ENCODE results near the gene SPRY4. TPM values are rescaled to one million over a fixed set of nuclear protein-coding genes. Genes with fewer than 3 reads are reported as not detected.

Gene SPRY4
- total and polyA plus RNA-seq, 2 of the 8 experiments (the other 6 are each of a cell fraction or from before 2014, with no cell fraction given), result 59.1 to 113 TPM

DNA sequence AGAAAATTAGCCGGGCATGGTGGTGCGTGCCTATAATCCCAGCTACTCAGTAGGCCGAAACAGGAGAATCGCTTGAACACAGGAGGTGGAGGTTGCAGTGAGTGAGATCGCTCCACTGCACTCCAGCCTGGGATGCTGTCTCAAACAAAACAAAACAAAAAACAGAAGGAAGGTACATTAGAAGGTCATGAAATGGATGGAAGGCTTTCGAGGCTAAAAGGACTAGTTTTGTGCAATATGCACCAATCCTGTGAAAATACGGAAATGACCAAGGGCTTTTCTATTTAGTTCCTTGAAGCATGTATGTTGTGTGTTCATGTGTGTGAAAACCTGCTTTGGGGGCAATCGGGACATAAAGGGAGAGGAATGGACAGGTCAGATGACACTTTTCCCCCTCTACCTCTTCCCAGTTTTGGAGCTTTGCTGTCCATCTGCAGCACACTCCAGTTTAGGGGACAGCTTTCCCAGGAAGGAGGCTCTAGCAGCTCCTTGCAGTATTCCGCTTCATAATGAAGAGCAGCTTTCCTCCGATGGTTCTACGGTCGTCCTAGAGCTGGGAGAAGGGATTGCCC is 15.0 kb downstream of the SPRY4 start:
- FAIRE-seq (no peak), DNase-seq (ENCODE audit: low read depth in 1 of 2, low spot score in 2 of 2) (no peak)
- POLR2A ChIA-PET (ENCODE audit: partially characterized antibody), result interaction anchor here (0.9 to 4.5 kb wide), 10 partner anchors 8 to 242 kb away, joined by 3 to 61 read pairs (median 4); partner anchors contain the start of gene SPRY4

More for the DNA sequence above, 15.0 kb downstream of the SPRY4 start:
- Histone ChIP-seq H3K79me2 (ENCODE audit: control insufficient read depth in 1 of 2, insufficient read depth in 2 of 2, low read length in 2 of 2) (peaks cover 7 to 90% of the 10 kb centered on the region in 2 experiments; a peak in 3 of 4 replicates), H3K4ac (replicated peaks; ENCODE audit: insufficient read length, low read depth, low read length) (no peak overlapping the region), H3K36me3 (ENCODE audit: control insufficient read depth in 2 of 4, insufficient read depth in 4 of 4, low read length in 3 of 4) (peaks cover 14 to 56% (median 35%) of the 10 kb centered on the region in 4 experiments), H2BK12ac (ENCODE audit: low read depth, low read length) (no peak overlapping the region), H2BK20ac (ENCODE audit: low read length) (no peak overlapping the region), H3K23me2 (ENCODE audit: low read depth, low read length) (no peaks in the 10 kb centered on the region; the same call in 1 of the 2 replicates), H3K27me3 (replicated peaks in 1 of 4; ENCODE audit: control insufficient read depth in 3 of 4, extremely low read depth in 1 of 4, insufficient read depth in 3 of 4, low read length in 3 of 4) (no peaks in the 10 kb centered on the region), H2AK5ac (ENCODE audit: low read depth, low read length) (no peak overlapping the region), H3K14ac (ENCODE audit: insufficient read length) (no peak overlapping the region), H3K79me1 (ENCODE audit: low read depth, low read length) (peaks cover 24% of the 10 kb centered on the region), H3K9ac (replicated peaks in 1 of 4; ENCODE audit: extremely low read depth in 1 of 4, low read depth in 3 of 4, low read length in 3 of 4) (no peak overlapping the region), H4K5ac (ENCODE audit: insufficient read length, low read depth, low read length) (no peak overlapping the region), H3K23ac (ENCODE audit: insufficient read length) (no peak overlapping the region), H3K56ac (replicated peaks; ENCODE audit: insufficient read length, low read depth, low read length) (no peak overlapping the region), H3K4me3 (ENCODE audit: extremely low read depth in 1 of 4, insufficient read depth in 2 of 4, low read depth in 3 of 4, low read length in 4 of 4) (no peak overlapping the region), H2BK5ac (ENCODE audit: low read depth, low read length) (no peak overlapping the region), H3K27ac (ENCODE audit: low read depth, low read length) (no peak overlapping the region), H4K8ac (ENCODE audit: extremely low read depth, insufficient read depth, low read length) (no peak overlapping the region), H2BK15ac (ENCODE audit: low read length) (no peak overlapping the region), H4K91ac (replicated peaks; ENCODE audit: insufficient read length, low read length) (no peak overlapping the region), H3K18ac (ENCODE audit: extremely low read depth, low read length) (no peak overlapping the region), H3K4me2 (ENCODE audit: insufficient read depth in 1 of 2, low read depth in 2 of 2, low read length in 2 of 2) (no peak overlapping the region), H2BK120ac (replicated peaks; ENCODE audit: low read depth, low read length) (no peak overlapping the region), H3K9me3 (ENCODE audit: insufficient read depth in 2 of 2, low read depth in 1 of 2, low read length in 1 of 2) (no peaks in the 10 kb centered on the region), H4K20me1 (replicated peaks in 1 of 2; ENCODE audit: control insufficient read depth in 1 of 2, insufficient read depth in 2 of 2, low read length in 2 of 2) (peaks cover 27 to 30% of the 10 kb centered on the region in 2 experiments), H2AFZ (ENCODE audit: low read length) (no peak overlapping the region), H3K4me1 (replicated peaks in 1 of 4; ENCODE audit: control insufficient read depth in 3 of 4, insufficient read depth in 4 of 4, low read length in 3 of 4) (peaks cover 0 to 16% (median 8%) of the 10 kb centered on the region in 4 experiments; a peak in 6 of 7 replicates)
- WGBS, 2 experiments (ENCODE audit: extremely low coverage in 1 of 2, insufficient coverage in 1 of 2, insufficient read length in 1 of 2, insufficient replicate concordance in 2 of 2, low coverage in 1 of 2, low lambda C conversion rate in 2 of 2, missing lambda C conversion rate in 1 of 2), result 85% methylated on average over 12 of the region's 12 CpGs; no CpG with 5 or more reads in 1 of the 2 experiments
- CTCF ChIA-PET (ENCODE audit: partially characterized antibody), result interaction anchor here (0.8 to 4.1 kb wide), 10 partner anchors 10 to 240 kb away, joined by 3 to 32 read pairs (median 4); partner anchors contain the start of gene SPRY4
- TF ChIP-seq EP300 (IDR thresholded peaks at IDR 0.05; ENCODE audit: borderline replicate concordance in 1 of 2, low read depth in 2 of 2, low read length in 2 of 2) (no peak), POLR2AphosphoS5 (IDR thresholded peaks at IDR 0.05; ENCODE audit: low read depth, low read length) (peak; percentile 51; the same call in 1 of the 2 replicates), GTF2F1 (IDR thresholded peaks at IDR 0.05; ENCODE audit: borderline replicate concordance, low read depth, low read length) (no peak), EGR1 (IDR thresholded peaks at IDR 0.05; ENCODE audit: borderline replicate concordance, low read depth, low read length) (no peak), SP4 (IDR thresholded peaks at IDR 0.05; ENCODE audit: low read length) (no peak)

Measured in H1 (cell line).